GM10248 (cell line): ENCODE data around the gene SCGB1A1.

Experiments
- CTCF ChIA-PET: fragments of 300-600 bp; sonication (Branson Sonifier 250); formaldehyde crosslinking; extraction: SDS; loops from one replicate; lab custom pipeline; 2021; ENCODE audit warnings: antibody characterized with exemption; lab: Yijun Ruan, JAX
- POLR2A ChIA-PET: fragments of 350-650 bp; sonication (Branson Sonifier 250); formaldehyde crosslinking; extraction: SDS; loops from one replicate; lab custom pipeline; 2020; ENCODE audit warnings: antibody characterized with exemption; lab: Yijun Ruan, JAX
- DNase-seq: peaks from one replicate; pipeline ENCODE4 v3.0.0; 2012; ENCODE audit errors: extremely low spot score
- TF ChIP-seq, protein P1 (sequence below): IDR thresholded peaks from 2 replicates; pipeline ENCODE4 v1.5.1; 2012; ENCODE audit warnings: mild to moderate bottlenecking, low read depth; ENCODE audit errors: extremely low read depth, missing control alignments, control extremely low read depth

Gene SCGB1A1

GRCh38 chr11:62404901-62405300, 13.9 kb upstream of the SCGB1A1 start:
- DNase-seq, result no peak
- TF ChIP-seq, protein P1, sequence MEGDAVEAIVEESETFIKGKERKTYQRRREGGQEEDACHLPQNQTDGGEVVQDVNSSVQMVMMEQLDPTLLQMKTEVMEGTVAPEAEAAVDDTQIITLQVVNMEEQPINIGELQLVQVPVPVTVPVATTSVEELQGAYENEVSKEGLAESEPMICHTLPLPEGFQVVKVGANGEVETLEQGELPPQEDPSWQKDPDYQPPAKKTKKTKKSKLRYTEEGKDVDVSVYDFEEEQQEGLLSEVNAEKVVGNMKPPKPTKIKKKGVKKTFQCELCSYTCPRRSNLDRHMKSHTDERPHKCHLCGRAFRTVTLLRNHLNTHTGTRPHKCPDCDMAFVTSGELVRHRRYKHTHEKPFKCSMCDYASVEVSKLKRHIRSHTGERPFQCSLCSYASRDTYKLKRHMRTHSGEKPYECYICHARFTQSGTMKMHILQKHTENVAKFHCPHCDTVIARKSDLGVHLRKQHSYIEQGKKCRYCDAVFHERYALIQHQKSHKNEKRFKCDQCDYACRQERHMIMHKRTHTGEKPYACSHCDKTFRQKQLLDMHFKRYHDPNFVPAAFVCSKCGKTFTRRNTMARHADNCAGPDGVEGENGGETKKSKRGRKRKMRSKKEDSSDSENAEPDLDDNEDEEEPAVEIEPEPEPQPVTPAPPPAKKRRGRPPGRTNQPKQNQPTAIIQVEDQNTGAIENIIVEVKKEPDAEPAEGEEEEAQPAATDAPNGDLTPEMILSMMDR, result no peak
- CTCF ChIA-PET, result interaction anchor here (1.6 to 1.7 kb wide), 2 partner anchors 9 to 10 kb away, joined by 10 to 16 read pairs; no protein-coding TSS in a partner anchor
- POLR2A ChIA-PET, result no interaction called here

DNA sequence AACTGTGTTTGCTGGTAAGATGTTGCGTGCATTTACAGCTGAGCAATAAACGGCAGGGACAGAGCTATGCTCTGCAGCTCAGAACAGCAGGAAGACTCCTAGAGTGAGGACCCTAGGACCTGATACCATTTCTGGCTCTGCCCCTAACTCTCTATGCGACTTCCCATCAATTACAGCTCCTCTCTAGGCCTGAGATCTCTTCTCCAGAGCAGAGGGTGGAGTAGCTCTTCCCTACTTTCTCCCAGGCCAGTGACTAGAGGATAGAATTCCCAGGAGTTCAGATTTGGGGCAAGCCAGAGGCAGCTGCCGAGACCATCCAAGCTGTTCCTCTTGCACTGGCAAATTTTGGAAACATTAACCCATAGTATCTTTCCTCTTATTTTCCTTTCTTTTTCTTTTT, 12.8 kb upstream of the SCGB1A1 start:
- ChIA-PET POLR2A (no interaction called here), CTCF (interaction anchor here (1.1 to 1.6 kb wide), 5 partner anchors 10 to 136 kb away, joined by 3 to 10 read pairs (median 4); no protein-coding TSS in a partner anchor)
- TF ChIP-seq, protein P1, result no peak
- no peak for DNase-seq

- ChIA-PET CTCF (interaction anchor here (1.0 to 3.3 kb wide), 2 partner anchors 15 kb away, joined by 5 to 12 read pairs; no protein-coding TSS in a partner anchor), POLR2A (no interaction called here)
- TF ChIP-seq, protein P1, result no peak
- DNase-seq, result no peak
Observed at GRCh38 chr11:62409831-62410230, 9.0 kb upstream of the SCGB1A1 start.

DNA sequence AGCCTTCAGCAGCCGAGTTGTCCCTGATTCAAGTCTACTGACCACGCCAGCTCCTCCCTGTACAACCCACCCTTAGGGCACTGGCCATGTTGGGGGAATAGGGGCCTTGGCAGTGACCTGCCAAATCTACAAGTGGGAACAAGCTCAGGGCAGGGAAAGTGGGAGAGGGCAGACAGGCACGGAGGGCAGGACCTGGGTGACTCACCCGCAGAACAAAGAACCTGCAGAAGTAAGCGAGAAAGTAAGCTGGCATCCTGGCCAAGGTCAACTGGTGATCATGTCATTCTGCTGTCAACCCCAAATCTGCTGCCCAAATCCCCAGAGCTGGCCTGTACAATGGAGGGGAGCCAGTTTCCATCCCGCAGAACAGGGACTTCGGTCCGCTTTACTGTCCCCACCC, 7.9 kb upstream of the SCGB1A1 start:
- DNase-seq, result no peak
- ChIA-PET POLR2A (no interaction called here), CTCF (interaction anchor here (1.3 to 3.3 kb wide), 3 partner anchors 14 to 148 kb away, joined by 4 to 12 read pairs (median 7); no protein-coding TSS in a partner anchor)
- TF ChIP-seq, protein P1, result no peak

DNA sequence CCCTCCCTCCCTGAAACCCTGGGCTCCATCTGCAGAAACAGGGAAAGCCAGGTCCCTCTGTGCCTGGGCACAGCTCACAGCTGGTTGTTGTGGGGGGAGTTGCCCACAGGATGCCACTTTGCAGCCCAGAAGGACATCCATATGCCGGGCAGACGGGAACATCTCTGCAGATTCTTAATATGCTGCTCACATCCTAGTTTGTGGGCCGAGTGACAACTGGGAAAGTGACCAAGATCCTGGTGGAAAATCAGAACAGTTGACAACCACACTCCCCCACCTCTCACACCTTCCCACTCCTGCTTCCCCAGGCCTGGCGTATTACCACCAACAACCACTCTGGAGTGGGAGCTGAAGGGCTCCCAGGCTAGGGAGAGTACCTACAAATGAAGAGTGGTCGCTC, 7.3 kb upstream of the SCGB1A1 start:
- TF ChIP-seq, protein P1, result no peak
- CTCF ChIA-PET, result interaction anchor here (1.3 to 3.3 kb wide), 3 partner anchors 13 to 148 kb away, joined by 4 to 12 read pairs (median 7); no protein-coding TSS in a partner anchor
- POLR2A ChIA-PET, result no interaction called here
- DNase-seq, result no peak

GRCh38 chr11:62413060-62413696, 5.7 kb upstream of the SCGB1A1 start:
- no peak for DNase-seq
- TF ChIP-seq, protein P1, result no peak
- ChIA-PET POLR2A (no interaction called here), CTCF (interaction anchor here (0.8 to 1.5 kb wide), 2 partner anchors 18 to 32 kb away, joined by 4 read pairs; no protein-coding TSS in a partner anchor)
